Stimulated activated CD4-positive, alpha-beta T cell treated with anti-CD3 and anti-CD28 coated beads, Interleukin-1b, Interleukin-23, amount 100 ng/mL, for 1 hour (primary cell): ENCODE measurements around the gene DCHS1.

ENCODE experiments used
- DNase-seq, 2 donors: peaks; one replicate each; pipeline ENCODE4 v3.0.0-alpha.2; 2020; ENCODE audit warnings: low read depth in 2 of 2

Gene DCHS1

DNA sequence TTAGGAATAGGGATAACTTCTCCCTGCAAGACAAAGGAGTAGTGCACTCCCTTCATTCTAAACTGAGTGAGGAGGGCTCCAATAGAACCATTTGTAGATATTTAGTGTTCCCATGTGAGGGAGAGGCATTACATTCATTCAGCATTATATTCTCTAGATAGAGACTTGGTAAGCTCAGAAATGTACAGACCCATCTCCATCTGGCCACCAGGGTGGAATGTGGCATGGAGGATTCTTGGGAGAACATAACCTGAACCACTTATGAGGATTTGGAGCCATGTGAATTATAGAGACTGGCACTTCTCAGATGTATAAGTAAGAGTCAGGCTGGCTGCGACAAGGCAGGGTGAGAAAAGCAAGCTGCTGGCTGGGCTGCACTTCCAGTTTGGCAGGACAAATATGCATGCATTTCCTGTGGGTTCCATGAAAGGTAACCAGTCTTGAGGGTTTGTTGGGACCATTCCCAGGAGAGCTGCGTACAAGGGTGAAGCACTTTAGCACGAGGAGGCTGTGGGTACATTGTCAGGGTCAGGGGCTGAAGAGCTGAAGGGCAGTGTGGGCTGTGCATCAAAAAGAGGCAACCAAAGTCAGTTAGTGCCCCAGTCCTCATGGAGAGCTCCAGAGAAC, 61.4 kb downstream of the DCHS1 start:
- DNase-seq, result no peak

- DNase-seq, result no peak
Observed at GRCh38 chr11:6588018-6588417, 67.6 kb downstream of the DCHS1 start.

- DNase-seq, result no peak
Observed at GRCh38 chr11:6587360-6587953, 68.2 kb downstream of the DCHS1 start.

- no peak for DNase-seq
Observed at GRCh38 chr11:6586434-6587359, 68.9 kb downstream of the DCHS1 start.

DNA sequence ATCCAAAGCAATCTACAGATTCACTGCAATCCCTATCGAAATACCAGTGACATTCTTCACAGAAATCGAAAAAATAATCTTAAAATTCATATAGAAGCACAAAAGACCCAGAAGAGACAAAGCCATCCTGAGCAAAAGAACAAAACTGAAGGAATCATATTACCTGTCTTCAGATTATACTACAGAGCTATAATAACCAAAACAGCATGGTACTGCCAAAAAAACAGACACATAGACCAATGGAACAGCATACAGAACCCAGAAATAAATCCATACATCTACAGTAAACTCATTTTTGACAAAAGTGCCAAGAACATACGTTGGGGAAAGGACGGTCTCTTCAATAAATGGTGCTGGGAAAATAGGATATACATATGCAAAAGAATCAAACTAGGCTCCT, 71.1 kb downstream of the DCHS1 start:
- no peak for DNase-seq

GRCh38 chr11:6583584-6583983, 72.0 kb downstream of the DCHS1 start:
- no peak for DNase-seq

GRCh38 chr11:6579681-6580080, 75.9 kb downstream of the DCHS1 start:
- DNase-seq, result no peak

- DNase-seq, result no peak
Observed at GRCh38 chr11:6578134-6578533, 77.5 kb downstream of the DCHS1 start.

DNA sequence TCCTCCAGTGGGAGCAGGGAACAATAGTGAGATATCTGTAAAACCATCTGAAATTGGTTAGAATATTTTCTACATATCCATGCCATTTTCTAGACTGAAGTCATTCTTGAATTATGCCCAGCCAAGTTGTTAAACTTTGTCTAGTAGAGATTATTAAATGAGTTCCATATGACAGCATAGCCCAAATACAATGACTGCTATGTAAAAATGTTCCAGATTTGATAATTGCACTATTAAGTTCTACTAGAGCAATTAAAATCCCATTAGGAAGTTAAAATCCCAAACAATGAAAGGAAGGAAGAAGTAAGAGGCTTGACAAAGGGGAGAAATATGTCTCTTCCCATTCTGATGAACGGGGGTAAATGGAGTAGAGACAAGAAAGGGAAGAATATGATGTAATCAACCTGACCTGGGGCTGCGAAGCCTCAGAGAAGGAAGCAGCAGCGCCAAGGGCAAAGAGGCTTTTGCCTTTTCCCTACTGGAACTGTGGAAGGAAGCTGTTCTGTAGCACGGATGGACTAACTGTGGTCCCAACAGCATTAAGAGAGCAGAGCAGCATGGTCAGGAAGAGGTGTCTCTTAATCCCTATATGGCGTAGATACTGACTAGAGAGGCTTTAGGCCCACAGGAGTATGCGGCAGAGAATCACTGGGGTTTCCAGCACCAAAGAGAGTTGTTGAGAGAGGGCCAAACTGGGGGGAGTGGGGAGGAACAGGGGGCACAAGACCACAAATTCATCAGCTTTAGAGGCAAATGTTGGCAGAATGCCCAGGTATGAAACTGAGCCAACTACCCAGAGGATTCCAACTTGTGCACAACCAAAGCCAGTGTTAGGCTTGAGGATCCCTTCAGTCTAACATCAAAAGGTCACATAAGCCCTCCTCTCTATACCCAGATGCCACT, 78.9 kb downstream of the DCHS1 start:
- no peak for DNase-seq

GRCh38 chr11:6574816-6575715, 80.5 kb downstream of the DCHS1 start:
- no peak for DNase-seq

DNA sequence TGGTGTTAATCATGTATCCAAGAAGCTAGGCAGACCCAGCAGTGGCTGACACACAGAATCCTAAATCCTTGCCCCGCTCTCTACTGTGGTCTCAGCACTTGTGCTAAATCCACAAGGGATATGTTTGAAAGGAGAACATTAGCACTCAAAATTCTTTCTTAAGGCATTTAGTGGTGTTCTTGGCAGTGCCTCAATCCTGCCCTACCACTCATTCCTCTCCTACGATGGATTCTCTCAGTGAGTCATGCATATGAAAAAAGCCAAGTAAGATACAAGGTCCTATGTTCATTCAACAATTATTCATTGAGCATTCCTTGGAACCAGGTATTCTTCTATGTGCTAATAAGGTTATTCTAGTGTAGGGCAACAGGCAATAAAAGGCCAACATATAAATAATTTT, 83.4 kb downstream of the DCHS1 start:
- no peak for DNase-seq

GRCh38 chr11:6571434-6572008, 84.1 kb downstream of the DCHS1 start:
- no peak for DNase-seq
